ENCODE measurements around the gene RAB28. TPM values are rescaled to one million over a fixed set of nuclear protein-coding genes. Genes with fewer than 3 reads are reported as not detected.

RAB28 gene
- total and polyA plus RNA-seq, 9 of the 15 experiments (the other 6 are each of a cell fraction or from before 2014, with no cell fraction given): 6.7 to 40.4 (median 23.0) TPM

DNA sequence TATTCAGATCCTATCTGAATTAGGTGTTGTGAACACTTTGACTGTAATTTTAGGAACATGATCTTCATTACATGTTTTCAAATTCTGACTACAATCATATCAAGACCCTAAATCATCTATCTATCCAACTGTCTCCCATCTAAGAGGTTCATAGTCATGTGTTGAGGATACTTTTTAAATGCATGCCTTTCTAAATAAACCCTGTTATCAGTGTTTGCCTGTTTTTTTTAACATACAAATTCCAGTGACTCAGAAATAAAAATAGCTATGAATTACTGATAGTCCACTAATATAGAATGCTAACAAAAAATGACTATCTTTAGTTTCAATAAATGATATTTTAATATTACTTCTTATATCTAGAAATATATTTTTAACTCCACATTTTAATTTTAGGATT is 8.0 kb downstream of the RAB28 start:
- Histone ChIP-seq H3K79me2 (ENCODE audit: control insufficient read depth, insufficient read depth, low read length) (peaks cover 22% of the 10 kb centered on the region), H3K27ac (ENCODE audit: extremely low read depth, low read depth, low read length) (no peak overlapping the region), H3K4me3 (no peak overlapping the region), H3K9me3 (replicated peaks; ENCODE audit: control insufficient read depth, insufficient read depth, low read depth, low read length) (no peaks in the 10 kb centered on the region), H2AFZ (ENCODE audit: low read depth, low read length) (no peak overlapping the region), H3K9ac (ENCODE audit: insufficient read depth in 1 of 2, low read depth in 2 of 2, low read length in 2 of 2) (no peak overlapping the region), H4K20me1 (replicated peaks; ENCODE audit: control insufficient read depth, insufficient read depth, low read length) (no peaks in the 10 kb centered on the region; the same call in 1 of the 2 replicates), H3K4me2 (ENCODE audit: insufficient read depth, low read length) (no peak overlapping the region), H3K4me1 (replicated peaks in 1 of 2; ENCODE audit: control insufficient read depth in 2 of 2, insufficient read depth in 2 of 2, low read length in 2 of 2) (peaks cover 0 to 7% of the 10 kb centered on the region in 2 experiments; a peak in 3 of 5 replicates), H3K36me3 (ENCODE audit: control insufficient read depth, insufficient read depth, low read length) (peaks cover 38% of the 10 kb centered on the region), H3K9me1 (ENCODE audit: control insufficient read depth, insufficient read depth, low read length) (no peaks in the 10 kb centered on the region), H3K27me3 (ENCODE audit: control insufficient read depth in 2 of 2, insufficient read depth in 2 of 2, low read length in 2 of 2) (no peaks in the 10 kb centered on the region)
- no peak for FAIRE-seq
- no peak for ATAC-seq
- DNase-seq (ENCODE audit: extremely low read depth in 1 of 4, low spot score in 3 of 4): no peak
- POLR2A ChIA-PET: no interaction called here
- CTCF ChIA-PET (ENCODE audit: low intra/inter-chr PET ratio): no interaction called here
- in situ Hi-C loops (cut with MboI): no loop called here
- BruUV-seq (replicated peaks): no TSS peak
- TF ChIP-seq RERE (CRISPR knock-in tag; IDR thresholded peaks at IDR 0.05; ENCODE audit: borderline replicate concordance) (no peak), ESRRA (IDR thresholded peaks at IDR 0.05; ENCODE audit: borderline replicate concordance, low read depth) (no peak), ZNF175 (CRISPR knock-in tag; IDR thresholded peaks at IDR 0.05; ENCODE audit: low read depth) (no peak)
- TF ChIP-seq, protein P1, sequence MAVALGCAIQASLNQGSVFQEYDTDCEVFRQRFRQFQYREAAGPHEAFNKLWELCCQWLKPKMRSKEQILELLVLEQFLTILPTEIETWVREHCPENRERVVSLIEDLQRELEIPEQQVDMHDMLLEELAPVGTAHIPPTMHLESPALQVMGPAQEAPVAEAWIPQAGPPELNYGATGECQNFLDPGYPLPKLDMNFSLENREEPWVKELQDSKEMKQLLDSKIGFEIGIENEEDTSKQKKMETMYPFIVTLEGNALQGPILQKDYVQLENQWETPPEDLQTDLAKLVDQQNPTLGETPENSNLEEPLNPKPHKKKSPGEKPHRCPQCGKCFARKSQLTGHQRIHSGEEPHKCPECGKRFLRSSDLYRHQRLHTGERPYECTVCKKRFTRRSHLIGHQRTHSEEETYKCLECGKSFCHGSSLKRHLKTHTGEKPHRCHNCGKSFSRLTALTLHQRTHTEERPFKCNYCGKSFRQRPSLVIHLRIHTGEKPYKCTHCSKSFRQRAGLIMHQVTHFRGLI (CRISPR knock-in tag; IDR thresholded peaks at IDR 0.05): no peak
- intact Hi-C loops (cut with micrococcal nuclease): no loop called here
